Colonic mucosa (tissue), 4 donors: ENCODE measurements around the gene BBS7. TPM values are rescaled to one million over a fixed set of nuclear protein-coding genes. Genes with fewer than 3 reads are reported as not detected.

Experiments
- DNase-seq: peaks from one replicate; pipeline ENCODE4 v3.0.0-alpha.2; 2020
- H3K27ac ChIP-seq: fragments of 200-600 bp; one replicate; pipeline ENCODE4 v1.8.0; 2021
- H3K27me3 ChIP-seq: fragments of 200-600 bp; one replicate; pipeline ENCODE4 v1.8.0; 2021
- H3K36me3 ChIP-seq: fragments of 200-600 bp; one replicate; pipeline ENCODE4 v1.8.0; 2021
- H3K4me1 ChIP-seq: fragments of 200-600 bp; one replicate; pipeline ENCODE4 v1.8.0; 2021; ENCODE audit warnings: mild to moderate bottlenecking
- H3K4me3 ChIP-seq: fragments of 200-600 bp; one replicate; pipeline ENCODE4 v1.8.0; 2021
- H3K9ac ChIP-seq, 2 donors: one replicate each; pipeline ENCODE4 v1.7.0; 2013; ENCODE audit warnings: control low read depth in 2 of 2, low read depth in 2 of 2, low read length in 2 of 2
- H3K9me3 ChIP-seq: fragments of 200-600 bp; one replicate; pipeline ENCODE4 v1.8.0; 2021
- CTCF ChIP-seq: fragments of 200-600 bp; IDR thresholded peaks from one replicate; pipeline ENCODE4 v1.8.0; 2022; ENCODE audit warnings: antibody characterized with exemption, mild to moderate bottlenecking
- intact Hi-C: fragments of 100-400 bp; cut with DNase I; formaldehyde crosslinking; loops from one replicate; pipeline ENCODE4 v1.14.1; 2022
- total RNA-seq, 2 donors: library from RNA; stranded (reverse); fragmentation: NEBNext Ultra II Directional in 1 of 2; extraction: Animal tissue kit (Norgen Biotek cat#: 25700) in 1 of 2; gene quantifications; one replicate each; pipeline ENCODE4 v1.2.1, GENCODE V29; 2021
- donor health status: healthy.
- donor health status: DM: no; HTN: no; CAD: no.
- donor health status: DM: no; HTN: no; CAD: no.

The BBS7 gene
- total RNA-seq, 2 donors from 2014 or later = 13.6 to 15.6 TPM

GRCh38 chr4:121783210-121783609, 87.1 kb downstream of the BBS7 start:
- Histone ChIP-seq H3K9ac (no peak overlapping the region), H3K4me3 (no peak overlapping the region), H3K27ac (no peak overlapping the region), H3K36me3 (no peaks in the 10 kb centered on the region), H3K4me1 (no peaks in the 10 kb centered on the region), H3K9me3 (no peaks in the 10 kb centered on the region), H3K27me3 (no peaks in the 10 kb centered on the region)
- intact Hi-C loops = no loop called here
- no peak for DNase-seq
- no peak for TF ChIP-seq CTCF

GRCh38 chr4:121778991-121779628, 91.2 kb downstream of the BBS7 start:
- intact Hi-C loops = no loop called here
- Histone ChIP-seq H3K9me3 (no peaks in the 10 kb centered on the region), H3K9ac (no peak overlapping the region), H3K36me3 (no peaks in the 10 kb centered on the region), H3K27me3 (no peaks in the 10 kb centered on the region), H3K4me1 (no peaks in the 10 kb centered on the region), H3K27ac (no peak overlapping the region), H3K4me3 (no peak overlapping the region)
- TF ChIP-seq CTCF = no peak
- no peak for DNase-seq

- H3K4me1 ChIP-seq = no peaks in the 10 kb centered on the region
- no peak overlapping the region for H3K4me3 ChIP-seq
- H3K36me3 ChIP-seq = no peaks in the 10 kb centered on the region
- H3K9ac ChIP-seq = no peak overlapping the region
- intact Hi-C loops = no loop called here
- H3K27me3 ChIP-seq = no peaks in the 10 kb centered on the region
- no peak for TF ChIP-seq CTCF
- H3K27ac ChIP-seq = no peak overlapping the region
- H3K9me3 ChIP-seq = no peaks in the 10 kb centered on the region
- DNase-seq = no peak
These were observed 92.6 kb downstream of the BBS7 start for GRCh38 chr4:121777625-121778024.

- no peaks in the 10 kb centered on the region for H3K27me3 ChIP-seq
- DNase-seq = no peak
- H3K9me3 ChIP-seq = no peaks in the 10 kb centered on the region
- H3K4me3 ChIP-seq = no peak overlapping the region
- TF ChIP-seq CTCF = no peak
- no peaks in the 10 kb centered on the region for H3K4me1 ChIP-seq
- H3K27ac ChIP-seq = no peak overlapping the region
- H3K36me3 ChIP-seq = no peaks in the 10 kb centered on the region
- no peak overlapping the region for H3K9ac ChIP-seq
- intact Hi-C loops = no loop called here
These were observed 93.5 kb downstream of the BBS7 start for GRCh38 chr4:121776610-121777401.

Other genes starting within 250 kb of the BBS7 start
- gene ANXA5, start 173.5 kb downstream of the BBS7 start, total RNA-seq = 100 to 1,000 TPM in 1 of 2 donors, 10 to 100 TPM in 1; 88.4 to 122 TPM
- under 1 TPM in 1 of 2 donors, not detected in 1; 0.21 TPM for gene SMIM43, start 105.3 kb downstream of the BBS7 start, total RNA-seq
- gene EXOSC9, start 69.2 kb downstream of the BBS7 start, total RNA-seq = 10 to 100 TPM; 12.3 to 17.8 TPM
- 10 to 100 TPM; 15.6 to 62.8 TPM for gene CCNA2, start 46.6 kb downstream of the BBS7 start, total RNA-seq
- gene TRPC3, start 81.6 kb upstream of the BBS7 start, total RNA-seq = under 1 TPM in 1 of 2 donors, not detected in 1; 0.15 TPM